Liver (tissue), 9 donors: ENCODE data around the gene DMRTC2. TPM values are rescaled to one million over a fixed set of nuclear protein-coding genes. Genes with fewer than 3 reads are reported as not detected.

Experiments used
- DNase-seq: peaks from one replicate; pipeline ENCODE4 v3.0.0-alpha.2; 2017; ENCODE audit warnings: low spot score
- H3K27ac ChIP-seq, 2 donors: one replicate each; pipeline ENCODE4 v1.7.0; 2013; ENCODE audit warnings: inconsistent platforms in 2 of 2, low read length in 2 of 2, control low read depth in 1 of 2, low read depth in 1 of 2, mild to moderate bottlenecking in 1 of 2
- H3K27me3 ChIP-seq, 4 donors: one replicate each; pipeline versions ENCODE4 v1.6.1 to v1.7.0; 2013; ENCODE audit warnings: low read length in 3 of 4, inconsistent platforms in 1 of 4, mild to moderate bottlenecking in 1 of 4, moderate library complexity in 1 of 4; ENCODE audit not compliant: control insufficient read depth in 4 of 4, insufficient read depth in 4 of 4
- H3K36me3 ChIP-seq, 4 donors: one replicate each; pipeline versions ENCODE4 v1.6.1 to v1.7.0; 2013; ENCODE audit warnings: low read length in 3 of 4, mild to moderate bottlenecking in 3 of 4, low read depth in 1 of 4, moderate library complexity in 1 of 4; ENCODE audit not compliant: control insufficient read depth in 4 of 4, insufficient read depth in 3 of 4
- H3K4me1 ChIP-seq, 4 donors: one replicate each; pipeline versions ENCODE4 v1.6.1 to v1.7.0; 2013; ENCODE audit warnings: low read length in 3 of 4, mild to moderate bottlenecking in 3 of 4, moderate library complexity in 1 of 4; ENCODE audit not compliant: control insufficient read depth in 4 of 4, insufficient read depth in 4 of 4
- H3K4me3 ChIP-seq, 3 donors: one replicate each; pipeline versions ENCODE4 v1.6.1 to v1.7.0; 2013; ENCODE audit warnings: low read length in 3 of 3, control low read depth in 1 of 3, low read depth in 1 of 3, mild to moderate bottlenecking in 1 of 3
- H3K9ac ChIP-seq, 2 donors: one replicate each; pipeline ENCODE4 v1.7.0; 2013; ENCODE audit warnings: low read length in 2 of 2, mild to moderate bottlenecking in 2 of 2, moderate library complexity in 2 of 2, control low read depth in 1 of 2, low read depth in 1 of 2
- H3K9me3 ChIP-seq, 4 donors: one replicate each; pipeline versions ENCODE4 v1.6.1 to v1.7.0; 2013; ENCODE audit warnings: low read length in 3 of 4; ENCODE audit not compliant: control insufficient read depth in 4 of 4
- CTCF ChIP-seq: fragments of 150-350 bp; IDR thresholded peaks from 2 replicates; pipeline ENCODE4 v1.5.1; 2017; ENCODE audit warnings: improper control_type of control experiment, low read depth, low read length; ENCODE audit not compliant: missing input control
- EGR1 ChIP-seq, 2 donors: IDR thresholded peaks; 2 replicates each; pipeline ENCODE4 v1.6.1; 2016 to 2018; ENCODE audit warnings: antibody characterized with exemption in 2 of 2, low read depth in 2 of 2
- FOXA1 ChIP-seq: IDR thresholded peaks from 2 replicates; pipeline ENCODE4 v1.6.1; 2016; ENCODE audit warnings: antibody characterized with exemption
- FOXA2 ChIP-seq: IDR thresholded peaks from 2 replicates; pipeline ENCODE4 v1.6.1; 2016; ENCODE audit warnings: antibody characterized with exemption
- GABPA ChIP-seq, 2 donors: IDR thresholded peaks in 1 of 2; conservative IDR thresholded peaks in 1 of 2; 2 replicates each; pipeline ENCODE4 v1.6.1; 2016; ENCODE audit warnings: antibody characterized with exemption in 2 of 2, mild to moderate bottlenecking in 1 of 2, moderate library complexity in 1 of 2
- HNF4A ChIP-seq, 2 donors: conservative IDR thresholded peaks; 2 replicates each; pipeline ENCODE4 v1.6.1; 2016; ENCODE audit warnings: antibody characterized with exemption in 2 of 2, mild to moderate bottlenecking in 2 of 2
- HNF4G ChIP-seq: IDR thresholded peaks from 2 replicates; pipeline ENCODE4 v1.6.1; 2016; ENCODE audit warnings: antibody characterized with exemption
- JUND ChIP-seq, 2 donors: IDR thresholded peaks; 2 replicates each; pipeline ENCODE4 v1.6.1; 2016; ENCODE audit warnings: antibody characterized with exemption in 2 of 2
- MAX ChIP-seq: IDR thresholded peaks from 2 replicates; pipeline ENCODE4 v1.6.1; 2016; ENCODE audit warnings: antibody characterized with exemption
- NR2F2 ChIP-seq: IDR thresholded peaks from 2 replicates; pipeline ENCODE4 v1.6.1; 2016; ENCODE audit warnings: antibody characterized with exemption
- RAD21 ChIP-seq, 2 donors: IDR thresholded peaks; 2 replicates each; pipeline ENCODE4 v1.6.1; 2016; ENCODE audit warnings: antibody characterized with exemption in 2 of 2, mild to moderate bottlenecking in 2 of 2
- REST ChIP-seq: IDR thresholded peaks from 2 replicates; pipeline ENCODE4 v1.6.1; 2016; ENCODE audit warnings: antibody characterized with exemption, mild to moderate bottlenecking
- SP1 ChIP-seq: IDR thresholded peaks from 2 replicates; pipeline ENCODE4 v1.6.1; 2018; ENCODE audit warnings: antibody characterized with exemption, mild to moderate bottlenecking
- TAF1 ChIP-seq: conservative IDR thresholded peaks from 2 replicates; pipeline ENCODE4 v1.6.1; 2016; ENCODE audit warnings: antibody characterized with exemption, mild to moderate bottlenecking
- whole genome bisulfite sequencing: extraction: QIAGEN DNeasy Blood & Tissue Kit; methylation state at CpG from one replicate; pipeline ENCODE4 v1.1.7; 2013; 5-methylcytosine and 5-hydroxymethylcytosine counted together
- polyA plus RNA-seq, 2 donors: library from polyadenylated mRNA; stranded (reverse) in 1 of 2; unstranded in 1 of 2; fragments of 200-250 nt in 1 of 2; fragments of >200 nt in 1 of 2; fragmentation: Nextera tagmentation in 1 of 2; extraction: Ambion mirVana in 1 of 2; gene quantifications; one replicate each; pipeline versions ENCODE4 v1.2.1 to v1.2.3, GENCODE V29; 2013 to 2015
- total RNA-seq, 2 donors: library from RNA; depleted of rRNA; stranded (reverse); fragments of >200 nt; gene quantifications; one replicate each; pipeline ENCODE4 v1.2.3, GENCODE V29; 2014
- TF ChIP-seq, protein P1 (sequence below): IDR thresholded peaks from 2 replicates; pipeline ENCODE4 v1.6.1; 2016; ENCODE audit warnings: antibody characterized with exemption
- donor health status: healthy.
- donor health status: healthy.
- donor health status: healthy.
- donor health status: healthy.
- donor health status: healthy.

DMRTC2 gene
- total and polyA plus RNA-seq, 4 donors, result not detected

DNA sequence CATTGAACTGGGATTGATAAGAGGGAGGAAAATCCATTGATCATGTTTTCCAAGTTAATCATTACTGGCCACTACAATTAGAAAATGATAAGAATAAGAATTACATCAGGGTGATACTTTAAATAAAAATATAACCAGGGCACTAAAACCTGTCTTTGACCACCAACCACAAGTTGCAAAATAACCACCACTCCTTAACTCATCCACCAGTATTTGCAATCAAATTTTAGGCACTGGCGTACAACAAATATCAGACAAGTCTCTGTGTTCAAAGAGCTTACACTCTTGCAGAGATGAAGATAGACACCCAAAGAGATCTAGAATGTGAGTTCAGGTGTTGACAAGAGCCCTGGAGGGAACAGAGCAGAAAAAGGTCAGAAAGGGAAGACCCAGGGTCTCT, 47.9 kb upstream of the DMRTC2 start:
- Histone ChIP-seq H3K9me3 (peaks cover 0 to 3% (median 0%) of the 10 kb centered on the region in 4 donors), H3K4me3 (no peak overlapping the region), H3K9ac (no peak overlapping the region), H3K27me3 (peaks cover 0 to 9% (median 0%) of the 10 kb centered on the region in 4 donors), H3K4me1 (no peaks in the 10 kb centered on the region), H3K27ac (peak overlapping the region in 1 of 2 donors; percentile 42), H3K36me3 (no peaks in the 10 kb centered on the region)
- no peak for DNase-seq
- TF ChIP-seq JUND (IDR thresholded peaks at IDR 0.05), result no peak
- 83% methylated on average over 1 of the region's 1 CpG for WGBS

GRCh38 chr19:41799444-41800000, 45.3 kb upstream of the DMRTC2 start:
- no peak overlapping the region for H3K4me3 ChIP-seq
- TF ChIP-seq FOXA2 (no peak), CTCF (no peak), EGR1 (IDR thresholded peaks at IDR 0.05; ENCODE audit: low read depth in 2 of 2) (no peak), REST (no peak), FOXA1 (no peak), HNF4G (no peak), MAX (no peak), JUND (IDR thresholded peaks at IDR 0.05) (no peak), SP1 (no peak)
- no peaks in the 10 kb centered on the region for H3K27me3 ChIP-seq
- no peaks in the 10 kb centered on the region for H3K4me1 ChIP-seq
- H3K9me3 ChIP-seq, result peaks cover 0 to 3% (median 0%) of the 10 kb centered on the region in 4 donors
- H3K36me3 ChIP-seq, result no peaks in the 10 kb centered on the region
- H3K27ac ChIP-seq, result no peak overlapping the region
- DNase-seq, result no peak
- no peak overlapping the region for H3K9ac ChIP-seq
- 58% methylated on average over 9 of the region's 9 CpGs for WGBS

GRCh38 chr19:41801031-41801430, 43.8 kb upstream of the DMRTC2 start:
- H3K4me1 ChIP-seq, result no peaks in the 10 kb centered on the region
- 70% methylated on average over 4 of the region's 4 CpGs for WGBS
- no peak overlapping the region for H3K9ac ChIP-seq
- H3K36me3 ChIP-seq, result no peaks in the 10 kb centered on the region
- no peak for TF ChIP-seq HNF4A (conservative IDR thresholded peaks at IDR 0.05)
- TF ChIP-seq GABPA (IDR thresholded peaks at IDR 0.05 in 1 of 2, conservative IDR thresholded peaks at IDR 0.05 in 1 of 2), result no peak
- TF ChIP-seq RAD21 (IDR thresholded peaks at IDR 0.05), result no peak
- no peak for TF ChIP-seq FOXA1
- no peak for TF ChIP-seq SP1
- TF ChIP-seq TAF1, result no peak
- no peak for TF ChIP-seq REST
- TF ChIP-seq MAX, result no peak
- TF ChIP-seq FOXA2, result no peak
- TF ChIP-seq JUND (IDR thresholded peaks at IDR 0.05), result no peak
- no peak for TF ChIP-seq NR2F2
- TF ChIP-seq, protein P1, sequence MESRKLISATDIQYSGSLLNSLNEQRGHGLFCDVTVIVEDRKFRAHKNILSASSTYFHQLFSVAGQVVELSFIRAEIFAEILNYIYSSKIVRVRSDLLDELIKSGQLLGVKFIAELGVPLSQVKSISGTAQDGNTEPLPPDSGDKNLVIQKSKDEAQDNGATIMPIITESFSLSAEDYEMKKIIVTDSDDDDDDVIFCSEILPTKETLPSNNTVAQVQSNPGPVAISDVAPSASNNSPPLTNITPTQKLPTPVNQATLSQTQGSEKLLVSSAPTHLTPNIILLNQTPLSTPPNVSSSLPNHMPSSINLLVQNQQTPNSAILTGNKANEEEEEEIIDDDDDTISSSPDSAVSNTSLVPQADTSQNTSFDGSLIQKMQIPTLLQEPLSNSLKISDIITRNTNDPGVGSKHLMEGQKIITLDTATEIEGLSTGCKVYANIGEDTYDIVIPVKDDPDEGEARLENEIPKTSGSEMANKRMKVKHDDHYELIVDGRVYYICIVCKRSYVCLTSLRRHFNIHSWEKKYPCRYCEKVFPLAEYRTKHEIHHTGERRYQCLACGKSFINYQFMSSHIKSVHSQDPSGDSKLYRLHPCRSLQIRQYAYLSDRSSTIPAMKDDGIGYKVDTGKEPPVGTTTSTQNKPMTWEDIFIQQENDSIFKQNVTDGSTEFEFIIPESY, result no peak
- H3K4me3 ChIP-seq, result no peak overlapping the region
- H3K27me3 ChIP-seq, result no peaks in the 10 kb centered on the region
- H3K27ac ChIP-seq, result peak overlapping the region; percentile 37 to 69
- DNase-seq, result no peak
- H3K9me3 ChIP-seq, result peaks cover 0 to 3% (median 0%) of the 10 kb centered on the region in 4 donors
